PC-3 (cell line): ENCODE results near the gene PARP3. TPM values are rescaled to one million over a fixed set of nuclear protein-coding genes. Genes with fewer than 3 reads are reported as not detected.

Source experiments
- ATAC-seq: fragments of 200-7000 bp; cut with Tn5 transposase; 2 replicates; pipeline ENCODE4 v1.9.1; 2020; ENCODE audit warnings: mild to moderate bottlenecking, moderate library complexity
- Bru-seq: library from RNA; stranded (reverse); fragments of 400-500 nt; gene quantifications from one replicate; lab custom pipeline; 2021; lab: Mats Ljungman, UMichigan
- BruChase-seq, 2 experiments: library from RNA; stranded (reverse); fragments of 400-500 nt; gene quantifications; one replicate each; lab custom pipeline; 2021; lab: Mats Ljungman, UMichigan
- BruUV-seq: library from RNA; stranded (reverse); fragments of 400-500 nt; replicated peaks from 2 replicates; lab custom pipeline; 2021; lab: Mats Ljungman, UMichigan
- CTCF ChIA-PET: fragments of 300-600 bp; sonication (Branson Sonifier 250); formaldehyde crosslinking; loops from one replicate; lab custom pipeline; 2022; ENCODE audit warnings: antibody characterized with exemption; lab: Charles Lee
- POLR2A ChIA-PET: fragments of 300-600 bp; sonication (Branson Sonifier 250); formaldehyde crosslinking; loops from one replicate; lab custom pipeline; 2022; ENCODE audit warnings: antibody characterized with exemption; ENCODE audit not compliant: unreplicated experiment; lab: Charles Lee
- DNase-seq: peaks from one replicate; pipeline ENCODE4 v3.0.0-alpha.2; 2015
- H2AFZ ChIP-seq: fragments of 300-600 bp; sonication (generic); 2 replicates; pipeline ENCODE4 v1.6.0; 2016; ENCODE audit warnings: antibody characterized with exemption, low read length
- H3F3A ChIP-seq: fragments of 300-600 bp; sonication (generic); one replicate; pipeline ENCODE4 v1.6.0; 2017; ENCODE audit warnings: antibody characterized with exemption, low read length, control low read depth, mild to moderate bottlenecking; ENCODE audit not compliant: unreplicated experiment
- H3K27ac ChIP-seq: fragments of 300-600 bp; sonication (generic); 2 replicates; pipeline ENCODE4 v1.5.1; 2016; ENCODE audit warnings: mild to moderate bottlenecking, low read length
- H3K27me3 ChIP-seq: fragments of 300-600 bp; sonication (generic); 2 replicates; pipeline ENCODE4 v1.6.1; 2016; ENCODE audit warnings: low read length, mixed read lengths
- H3K36me3 ChIP-seq: fragments of 300-600 bp; sonication (generic); 2 replicates; pipeline ENCODE4 v1.6.1; 2016; ENCODE audit warnings: low read depth, mixed run types, low read length, mixed read lengths
- H3K4me1 ChIP-seq: fragments of 300-600 bp; sonication (generic); 2 replicates; pipeline ENCODE4 v1.5.1; 2016; ENCODE audit warnings: low read length; ENCODE audit not compliant: insufficient read depth
- H3K4me2 ChIP-seq: fragments of 300-600 bp; sonication (generic); 2 replicates; pipeline ENCODE4 v1.6.0; 2016; ENCODE audit warnings: low read length
- H3K4me3 ChIP-seq: fragments of 300-600 bp; sonication (generic); 2 replicates; pipeline ENCODE4 v1.5.1; 2016; ENCODE audit warnings: mild to moderate bottlenecking, low read length, mixed read lengths
- H3K79me2 ChIP-seq: fragments of 300-600 bp; sonication (generic); 2 replicates; pipeline ENCODE4 v1.6.1; 2017; ENCODE audit warnings: low read length, mixed read lengths
- H3K9ac ChIP-seq: fragments of 300-600 bp; sonication (generic); 2 replicates; pipeline ENCODE4 v1.6.0; 2016; ENCODE audit warnings: mild to moderate bottlenecking, low read length
- H3K9me2 ChIP-seq: fragments of 300-600 bp; sonication (generic); replicated peaks from 2 replicates; pipeline ENCODE4 v1.6.1; 2016; ENCODE audit warnings: mixed run types, low read length, mixed read lengths
- H3K9me3 ChIP-seq: fragments of 300-600 bp; sonication (generic); 2 replicates; pipeline ENCODE4 v1.6.1; 2016; ENCODE audit warnings: low read length, mixed read lengths
- H4K20me1 ChIP-seq: fragments of 300-600 bp; sonication (generic); 2 replicates; pipeline ENCODE4 v1.6.1; 2016; ENCODE audit warnings: low read length, mixed read lengths
- EZH2 ChIP-seq: fragments of 300-600 bp; sonication (generic); IDR thresholded peaks from one replicate; pipeline ENCODE4 v1.6.1; 2017; ENCODE audit warnings: antibody characterized with exemption, mild to moderate bottlenecking, low read length; ENCODE audit not compliant: unreplicated experiment
- EZH2phosphoT487 ChIP-seq: fragments of 300-600 bp; sonication (generic); IDR thresholded peaks from 2 replicates; pipeline ENCODE4 v1.6.1; 2018; ENCODE audit warnings: mild to moderate bottlenecking, antibody characterized with exemption, low read length, borderline replicate concordance
- intact Hi-C: fragments of 100-400 bp; cut with micrococcal nuclease; formaldehyde crosslinking; loops from 2 replicates; pipeline ENCODE4 v1.9.0; 2023
- long read RNA-seq: library from polyadenylated mRNA; unstranded; transcript quantifications from one replicate; pipeline ENCODE4 v2.0.0, GENCODE V29; 2021; ENCODE audit not compliant: unreplicated experiment
- total RNA-seq: library from RNA; depleted of rRNA; stranded (reverse); fragments of >200 nt; gene quantifications from 2 replicates; pipeline ENCODE4 v1.2.3, GENCODE V29; 2014; rRNA removed
- TF ChIP-seq, protein P1 (sequence below): fragments of 300-600 bp; sonication (generic); conservative IDR thresholded peaks from 2 replicates; pipeline ENCODE4 v1.5.1; 2017; ENCODE audit warnings: antibody characterized with exemption, low read depth, mild to moderate bottlenecking, low read length

PARP3 gene
- 19.3 and 30.5 TPM in 2 replicates for total RNA-seq
- percentile 56 among the genes with signal in this experiment for Bru-seq, nascent RNA
- BruChase-seq, experiment 1, labeled RNA remaining after a 6-hour chase = percentile 67 among the genes with signal in this experiment
- BruChase-seq, experiment 2, labeled RNA remaining after a 2-hour chase = percentile 61 among the genes with signal in this experiment
- long read RNA-seq, transcript PARP3-201 (11 exons, 2,336 nt) = major isoform, 17 of 81 reads
- long read RNA-seq, transcript PARP3-203 (11 exons, 2,360 nt) = minor isoform, 13 of 81 reads
- long read RNA-seq, partial matches to known transcripts = 28 of 81 reads
- long read RNA-seq, other reads (novel, unspliced or antisense) = 20 of 81 reads

DNA sequence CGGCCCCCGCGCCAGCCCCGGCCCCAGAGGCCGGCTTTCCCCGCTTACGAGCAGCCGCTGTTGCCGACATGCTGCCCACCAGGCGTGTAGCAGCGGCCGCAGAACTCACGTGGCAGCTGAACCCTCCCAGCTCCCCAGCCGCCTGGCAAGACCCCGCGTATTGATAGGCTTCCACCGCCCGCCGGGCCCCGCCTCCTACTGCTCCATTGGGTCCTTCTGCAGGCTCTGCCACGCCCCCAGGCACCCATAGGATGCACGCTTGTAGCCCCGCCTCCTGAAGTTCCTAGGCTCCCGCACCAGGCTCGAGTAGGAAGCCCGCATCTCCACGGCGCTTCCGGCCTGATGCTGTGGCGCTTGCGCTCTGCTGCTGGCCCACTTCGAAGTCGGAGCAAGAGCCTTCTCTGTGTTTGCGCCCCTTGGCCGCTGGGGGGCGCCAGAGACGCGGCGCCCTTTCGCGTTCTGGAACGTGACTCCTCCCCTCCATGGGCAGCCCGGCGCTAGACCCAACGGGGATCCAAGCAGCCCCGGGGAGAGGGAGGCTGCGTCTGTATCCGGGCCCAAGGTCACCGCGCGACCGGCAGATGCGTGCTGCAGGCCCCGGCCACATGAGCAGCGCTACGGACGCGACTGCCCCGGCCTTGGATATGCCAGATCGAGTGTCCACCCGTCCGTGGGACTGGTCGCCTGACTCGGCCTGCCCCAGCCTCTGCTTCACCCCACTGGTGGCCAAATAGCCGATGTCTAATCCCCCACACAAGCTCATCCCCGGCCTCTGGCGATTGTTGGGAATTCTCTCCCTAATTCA, at the start of gene PARP3, which contains the start of gene RRP9:
Gene PARP3, plus strand, starts transcription at position 566 of the 805 bp plus-strand sequence. CDS start 993 bp downstream, outside the sequence.
Gene RRP9, minus strand, starts transcription at position 107 of the 805 bp plus-strand sequence. Its CDS starts 37 bp downstream, at position 70.
- intact Hi-C loops = loop anchor here (1.0 to 5.0 kb wide), 6 partner anchors 32 to 270 kb away; partner anchors contain the start of genes ABHD14B, ACY1 and TEX264
- Histone ChIP-seq H3K79me2 (peaks cover 40% of the 10 kb centered on the region), H3F3A (no peaks in the 10 kb centered on the region), H4K20me1 (peaks cover 28% of the 10 kb centered on the region), H3K9me2 (no peaks in the 10 kb centered on the region), H3K9me3 (no peaks in the 10 kb centered on the region), H3K36me3 (peaks cover 22% of the 10 kb centered on the region; the same call in 1 of the 2 replicates), H3K27me3 (no peaks in the 10 kb centered on the region), H3K4me3 (peak within 1 kb of the TSS; percentile 92), H3K4me1 (peaks cover 33% of the 10 kb centered on the region), H3K9ac (peak within 1 kb of the TSS; percentile 96), H2AFZ (peak within 1 kb of the TSS; percentile 71), H3K4me2 (peak within 1 kb of the TSS; percentile 85), H3K27ac (peak within 1 kb of the TSS; percentile 81)
- ChIA-PET POLR2A (interaction anchor here (0.5 to 1.2 kb wide), 4 partner anchors 25 to 302 kb away, joined by 3 to 7 read pairs (median 6); partner anchors contain the start of gene ACY1), CTCF (interaction anchor here (0.6 to 2.8 kb wide), 13 partner anchors 17 to 358 kb away, joined by 3 to 46 read pairs (median 3); partner anchors contain the start of genes ABHD14A, ABHD14B, ACY1 and POC1A)
- no peak for TF ChIP-seq EZH2
- TF ChIP-seq, protein P1, sequence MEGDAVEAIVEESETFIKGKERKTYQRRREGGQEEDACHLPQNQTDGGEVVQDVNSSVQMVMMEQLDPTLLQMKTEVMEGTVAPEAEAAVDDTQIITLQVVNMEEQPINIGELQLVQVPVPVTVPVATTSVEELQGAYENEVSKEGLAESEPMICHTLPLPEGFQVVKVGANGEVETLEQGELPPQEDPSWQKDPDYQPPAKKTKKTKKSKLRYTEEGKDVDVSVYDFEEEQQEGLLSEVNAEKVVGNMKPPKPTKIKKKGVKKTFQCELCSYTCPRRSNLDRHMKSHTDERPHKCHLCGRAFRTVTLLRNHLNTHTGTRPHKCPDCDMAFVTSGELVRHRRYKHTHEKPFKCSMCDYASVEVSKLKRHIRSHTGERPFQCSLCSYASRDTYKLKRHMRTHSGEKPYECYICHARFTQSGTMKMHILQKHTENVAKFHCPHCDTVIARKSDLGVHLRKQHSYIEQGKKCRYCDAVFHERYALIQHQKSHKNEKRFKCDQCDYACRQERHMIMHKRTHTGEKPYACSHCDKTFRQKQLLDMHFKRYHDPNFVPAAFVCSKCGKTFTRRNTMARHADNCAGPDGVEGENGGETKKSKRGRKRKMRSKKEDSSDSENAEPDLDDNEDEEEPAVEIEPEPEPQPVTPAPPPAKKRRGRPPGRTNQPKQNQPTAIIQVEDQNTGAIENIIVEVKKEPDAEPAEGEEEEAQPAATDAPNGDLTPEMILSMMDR = peak; percentile 97
- ATAC-seq = peak; percentile 86
- BruUV-seq = no TSS peak
- DNase-seq = peak; percentile 100

DNA sequence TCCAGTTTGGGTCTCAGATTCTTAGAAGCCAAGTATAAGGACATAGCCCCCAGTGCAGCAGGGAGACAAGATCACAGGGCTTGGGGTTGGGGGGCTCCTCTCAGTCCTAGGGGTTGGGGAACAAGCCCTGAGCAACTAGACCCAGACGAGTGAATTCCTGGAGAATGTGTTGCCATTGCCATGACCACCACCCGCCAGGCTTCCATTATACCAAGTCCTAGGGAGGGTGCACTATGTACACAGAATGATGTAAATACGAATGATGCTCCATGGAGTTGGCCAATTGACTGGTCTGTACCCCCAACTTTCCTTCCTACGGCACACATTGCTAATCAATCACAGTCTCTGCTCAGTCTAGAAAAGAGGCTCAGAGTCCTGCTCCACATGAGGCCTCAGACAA, 47.8 kb upstream of the PARP3 start:
- no peaks in the 10 kb centered on the region for H4K20me1 ChIP-seq
- no peak for TF ChIP-seq EZH2
- TF ChIP-seq, protein P1 = no peak
- TF ChIP-seq EZH2phosphoT487 = no peak
- no peaks in the 10 kb centered on the region for H3K79me2 ChIP-seq
- no peak overlapping the region for H3K9ac ChIP-seq
- H3K27me3 ChIP-seq = no peaks in the 10 kb centered on the region
- H3K4me1 ChIP-seq = peaks cover 13% of the 10 kb centered on the region
- H3K4me3 ChIP-seq = no peak overlapping the region
- no peaks in the 10 kb centered on the region for H3K9me2 ChIP-seq
- H3F3A ChIP-seq = no peaks in the 10 kb centered on the region
- ATAC-seq (no peak), DNase-seq (no peak)
- H3K36me3 ChIP-seq = no peaks in the 10 kb centered on the region
- no peak overlapping the region for H3K27ac ChIP-seq
- H2AFZ ChIP-seq = no peak overlapping the region
- ChIA-PET POLR2A (no interaction called here), CTCF (no interaction called here)
- intact Hi-C loops = no loop called here
- no TSS peak for BruUV-seq
- no peak overlapping the region for H3K4me2 ChIP-seq
- no peaks in the 10 kb centered on the region for H3K9me3 ChIP-seq
